OCI-LY7 (cell line): ENCODE data around the gene NOXRED1. TPM values are rescaled to one million over a fixed set of nuclear protein-coding genes. Genes with fewer than 3 reads are reported as not detected.

Source experiments
- Bru-seq: library from RNA; stranded (reverse); fragments of 400-500 nt; gene quantifications from one replicate; lab custom pipeline; 2021; lab: Mats Ljungman, UMichigan
- BruChase-seq, 2 experiments: library from RNA; stranded (reverse); fragments of 400-500 nt; gene quantifications; one replicate each; lab custom pipeline; 2021; lab: Mats Ljungman, UMichigan
- BruUV-seq: library from RNA; stranded (reverse); fragments of 400-500 nt; replicated peaks from 2 replicates; lab custom pipeline; 2021; lab: Mats Ljungman, UMichigan
- CTCF ChIA-PET: fragments of 300-600 bp; sonication (Branson Sonifier 250); formaldehyde crosslinking; loops from one replicate; lab custom pipeline; 2022; ENCODE audit warnings: antibody characterized with exemption; ENCODE audit not compliant: unreplicated experiment; lab: Charles Lee
- POLR2A ChIA-PET: fragments of 300-600 bp; sonication (Branson Sonifier 250); formaldehyde crosslinking; loops from one replicate; lab custom pipeline; 2022; ENCODE audit warnings: antibody characterized with exemption; lab: Charles Lee
- DNase-seq: peaks from one replicate; pipeline ENCODE4 v3.0.0-alpha.2; 2015; ENCODE audit warnings: low spot score
- H2AFZ ChIP-seq: fragments of 200-600 bp; sonication (generic), shearing (Covaris generic); 2 replicates; pipeline ENCODE4 v1.6.1; 2014; ENCODE audit warnings: mild to moderate bottlenecking, antibody characterized with exemption, low read length, moderate library complexity
- H3K27ac ChIP-seq: fragments of 200-600 bp; sonication (generic); 2 replicates; pipeline ENCODE4 v1.5.1; 2014; ENCODE audit warnings: mixed run types, low read depth, mild to moderate bottlenecking, moderate library complexity, low read length, inconsistent platforms; ENCODE audit not compliant: poor library complexity, severe bottlenecking
- H3K36me3 ChIP-seq: fragments of 200-600 bp; sonication (generic); 2 replicates; pipeline ENCODE4 v1.6.1; 2014; ENCODE audit warnings: mild to moderate bottlenecking, antibody characterized with exemption, low read length, moderate library complexity, mixed read lengths; ENCODE audit not compliant: insufficient read depth
- H3K4me1 ChIP-seq: fragments of 200-600 bp; sonication (generic); 2 replicates; pipeline ENCODE4 v1.5.1; 2014; ENCODE audit warnings: mild to moderate bottlenecking, low read length; ENCODE audit not compliant: insufficient read depth, poor library complexity, severe bottlenecking
- H3K4me2 ChIP-seq: fragments of 200-600 bp; sonication (generic); 2 replicates; pipeline ENCODE4 v1.6.1; 2014; ENCODE audit warnings: mild to moderate bottlenecking, low read length
- H3K4me3 ChIP-seq: fragments of 200-600 bp; sonication (generic); 2 replicates; pipeline ENCODE4 v1.5.1; 2014; ENCODE audit warnings: mild to moderate bottlenecking, low read depth, low read length; ENCODE audit not compliant: poor library complexity, severe bottlenecking
- H3K79me2 ChIP-seq: fragments of 200-600 bp; sonication (generic); 2 replicates; pipeline ENCODE4 v1.6.1; 2016; ENCODE audit warnings: low read depth, mild to moderate bottlenecking, low read length, moderate library complexity, mixed read lengths; ENCODE audit not compliant: insufficient read depth
- H3K9me2 ChIP-seq: fragments of 200-600 bp; sonication (generic); 2 replicates; pipeline ENCODE4 v1.6.1; 2016; ENCODE audit warnings: mild to moderate bottlenecking, low read length, mixed read lengths; ENCODE audit not compliant: insufficient read depth
- H3K9me3 ChIP-seq: fragments of 200-600 bp; sonication (generic); 2 replicates; pipeline ENCODE4 v1.6.1; 2014; ENCODE audit warnings: mild to moderate bottlenecking, mixed run types, low read length, mixed read lengths
- H4K20me1 ChIP-seq: fragments of 200-600 bp; sonication (generic); 2 replicates; pipeline ENCODE4 v1.6.1; 2014; ENCODE audit warnings: mild to moderate bottlenecking, antibody characterized with exemption, low read length, moderate library complexity, mixed read lengths; ENCODE audit not compliant: insufficient read depth
- CTCF ChIP-seq: fragments of 200-600 bp; sonication (generic); conservative IDR thresholded peaks from 2 replicates; pipeline ENCODE4 v1.5.1; 2014; ENCODE audit warnings: mild to moderate bottlenecking, antibody characterized with exemption, low read length, moderate library complexity, mixed read lengths
- EZH2phosphoT487 ChIP-seq: fragments of 200-600 bp; sonication (generic); IDR thresholded peaks from 2 replicates; pipeline ENCODE4 v1.6.1; 2018; ENCODE audit warnings: low read depth, borderline replicate concordance, mild to moderate bottlenecking, mixed run types, antibody characterized with exemption, low read length, moderate library complexity, mixed read lengths
- intact Hi-C: fragments of 100-400 bp; cut with micrococcal nuclease; formaldehyde crosslinking; loops from one replicate; pipeline ENCODE4 v1.10.0; 2022; ENCODE audit not compliant: unreplicated experiment
- long read RNA-seq: library from polyadenylated mRNA; stranded (forward); transcript quantifications from one replicate; pipeline ENCODE4 v2.0.0, GENCODE V29; 2022
- total RNA-seq, 2 experiments: library from RNA; depleted of rRNA in 1 of 2; stranded (reverse); fragments of >200 nt in 1 of 2; shearing (Covaris generic) in 1 of 2; gene quantifications; 2 replicates each; pipeline ENCODE4 v1.2.3, GENCODE V29; 2014 to 2022

The NOXRED1 gene
- total RNA-seq (2014; rRNA removed; shearing (Covaris generic)) (0.38 TPM in 1 of 2 replicates, not detected in the other), total RNA-seq (2022) (0.50 and 0.74 TPM in 2 replicates), Bru-seq, nascent RNA (percentile 41 among the genes with signal in this experiment), BruChase-seq, experiment 1, labeled RNA remaining after a 6-hour chase (percentile 45 among the genes with signal in this experiment), BruChase-seq, experiment 2, labeled RNA remaining after a 2-hour chase (percentile 41 among the genes with signal in this experiment)
- long read RNA-seq, result 0 reads

- no peak for TF ChIP-seq EZH2phosphoT487
- no peak for TF ChIP-seq CTCF
- Histone ChIP-seq H3K9me2 (no peaks in the 10 kb centered on the region), H3K4me3 (no peak within 1 kb of the TSS), H3K4me2 (no peak within 1 kb of the TSS), H3K79me2 (no peaks in the 10 kb centered on the region), H3K27ac (no peak within 1 kb of the TSS), H4K20me1 (no peaks in the 10 kb centered on the region), H3K36me3 (peaks cover 79% of the 10 kb centered on the region), H3K4me1 (no peaks in the 10 kb centered on the region), H2AFZ (no peak within 1 kb of the TSS), H3K9me3 (peaks cover 13% of the 10 kb centered on the region; the same call in 1 of the 2 replicates)
- DNase-seq, result no peak
- POLR2A ChIA-PET, result no interaction called here
- CTCF ChIA-PET, result no interaction called here
- BruUV-seq, result no TSS peak
- intact Hi-C loops, result no loop called here
Measured at GRCh38 chr14:77423423-77423822, at the start of gene NOXRED1. TSS of gene NOXRED1 (minus strand) at chr14:77423523. CDS start at chr14:77422889, 634 bp downstream.

GRCh38 chr14:77470224-77470870 lies 47.0 kb upstream of the NOXRED1 start:
- no peaks in the 10 kb centered on the region for H3K4me1 ChIP-seq
- no peaks in the 10 kb centered on the region for H3K9me3 ChIP-seq
- ChIA-PET POLR2A (no interaction called here), CTCF (no interaction called here)
- peaks cover 4% of the 10 kb centered on the region for H4K20me1 ChIP-seq
- H3K9me2 ChIP-seq, result no peaks in the 10 kb centered on the region
- H3K27ac ChIP-seq, result no peak overlapping the region
- H2AFZ ChIP-seq, result no peak overlapping the region
- DNase-seq, result no peak
- H3K4me3 ChIP-seq, result no peak overlapping the region
- no peaks in the 10 kb centered on the region for H3K79me2 ChIP-seq
- BruUV-seq, result no TSS peak
- peaks cover 43% of the 10 kb centered on the region for H3K36me3 ChIP-seq
- H3K4me2 ChIP-seq, result no peak overlapping the region
- no peak for TF ChIP-seq CTCF
- no peak for TF ChIP-seq EZH2phosphoT487
- intact Hi-C loops, result no loop called here

- no peak for DNase-seq
- no peak overlapping the region for H2AFZ ChIP-seq
- no peak overlapping the region for H3K4me3 ChIP-seq
- intact Hi-C loops, result no loop called here
- no peak for TF ChIP-seq CTCF
- no peak for TF ChIP-seq EZH2phosphoT487
- CTCF ChIA-PET, result no interaction called here
- H3K9me2 ChIP-seq, result no peaks in the 10 kb centered on the region
- H3K36me3 ChIP-seq, result peaks cover 51% of the 10 kb centered on the region
- H3K9me3 ChIP-seq, result no peaks in the 10 kb centered on the region
- H4K20me1 ChIP-seq, result peaks cover 4% of the 10 kb centered on the region
- BruUV-seq, result no TSS peak
- H3K4me1 ChIP-seq, result no peaks in the 10 kb centered on the region
- H3K4me2 ChIP-seq, result no peak overlapping the region
- POLR2A ChIA-PET, result no interaction called here
- H3K27ac ChIP-seq, result no peak overlapping the region
- no peaks in the 10 kb centered on the region for H3K79me2 ChIP-seq
Measured at GRCh38 chr14:77469539-77469938, 46.2 kb upstream of the NOXRED1 start.
